Measurements from ENCODE around the gene CASS4.

Gene CASS4

DNA sequence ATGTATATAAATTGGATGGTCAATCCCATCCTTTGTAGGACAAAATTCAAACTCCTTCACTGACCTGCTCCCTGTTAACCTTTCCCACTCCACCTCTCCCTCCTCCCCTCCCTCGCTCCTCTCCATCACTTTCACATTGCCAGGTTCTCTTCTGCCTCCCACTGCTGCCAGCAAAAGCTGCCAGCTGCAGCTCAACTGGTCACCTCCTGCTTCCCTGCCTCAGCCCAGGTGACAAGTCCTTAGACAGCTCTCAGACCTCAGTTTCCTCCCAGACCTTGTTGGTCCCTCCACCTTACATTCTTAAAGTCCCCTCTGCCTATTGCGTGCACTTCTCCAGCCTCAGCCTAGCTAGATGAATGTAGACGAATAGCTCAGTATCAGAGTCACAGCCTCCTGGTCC is 33.1 kb downstream of the CASS4 start:
- DNase-seq (ENCODE audit: low spot score), result no peak

DNA sequence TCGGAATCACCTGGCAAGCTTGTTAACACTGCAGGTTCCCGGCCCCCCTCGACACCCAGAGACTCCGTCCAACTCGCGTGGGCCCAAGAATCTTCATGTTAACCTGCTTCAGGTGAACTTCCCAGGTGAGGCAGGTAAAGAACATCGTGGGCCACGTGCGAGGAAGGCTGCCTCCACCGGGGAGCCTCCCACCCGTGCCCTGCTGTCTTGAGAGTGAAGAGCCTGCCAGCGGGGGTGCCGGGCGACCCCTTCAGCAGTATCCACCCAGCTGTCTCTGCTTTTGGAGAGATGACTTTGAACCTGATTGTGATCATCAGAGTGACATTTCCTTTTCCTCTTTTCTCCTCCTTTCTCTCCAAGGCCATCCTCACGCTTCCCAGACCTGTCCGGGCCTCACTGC is 33.5 kb downstream of the CASS4 start:
- DNase-seq (ENCODE audit: low spot score), result no peak

DNA sequence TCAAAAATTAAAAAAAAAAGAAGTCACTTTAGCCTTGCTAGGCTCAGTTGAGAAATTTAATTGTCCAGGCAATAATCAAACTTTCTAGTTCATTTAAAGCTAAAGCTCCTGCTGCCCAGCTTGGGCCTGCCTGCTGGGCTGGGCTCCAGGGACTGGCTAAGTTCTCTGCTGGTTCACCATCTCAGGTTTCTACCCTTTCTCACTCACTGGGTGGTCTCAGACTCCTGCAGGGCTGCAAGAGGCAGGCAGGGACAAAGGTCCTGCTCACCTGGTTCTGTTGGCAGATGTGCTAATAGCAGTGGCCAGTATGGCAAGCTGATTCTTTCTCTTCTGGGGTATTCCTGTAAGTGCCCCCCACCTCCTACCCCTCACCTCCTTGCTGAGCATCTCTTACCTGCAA is 35.2 kb downstream of the CASS4 start:
- DNase-seq (ENCODE audit: low spot score), result no peak

DNA sequence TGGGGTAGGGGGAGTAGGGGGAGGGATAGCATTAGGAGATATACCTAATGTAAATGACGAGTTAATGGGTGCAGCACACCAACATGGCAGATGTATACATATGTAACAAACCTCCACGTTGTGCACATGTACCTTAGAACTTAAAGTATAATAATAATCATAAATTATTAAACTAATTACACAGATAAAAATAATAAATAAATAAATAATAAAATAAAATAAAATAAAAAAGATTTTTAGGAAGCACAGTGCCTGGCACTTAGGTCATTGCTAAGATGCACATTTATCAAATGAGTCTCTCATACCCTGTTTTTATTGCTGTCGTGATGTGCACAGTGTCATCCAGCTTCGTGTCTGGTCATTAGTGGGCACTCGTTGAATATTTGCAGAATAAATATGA is 37.4 kb downstream of the CASS4 start:
- DNase-seq (ENCODE audit: low spot score), result no peak

GRCh38 chr20:56451056-56451765 is 39.2 kb downstream of the CASS4 start:
- no peak for DNase-seq (ENCODE audit: low spot score)

- DNase-seq (ENCODE audit: low spot score), result no peak
Measured at GRCh38 chr20:56453352-56453751, 41.3 kb downstream of the CASS4 start.

GRCh38 chr20:56454754-56455153 is 42.7 kb downstream of the CASS4 start:
- no peak for DNase-seq (ENCODE audit: low spot score)

DNA sequence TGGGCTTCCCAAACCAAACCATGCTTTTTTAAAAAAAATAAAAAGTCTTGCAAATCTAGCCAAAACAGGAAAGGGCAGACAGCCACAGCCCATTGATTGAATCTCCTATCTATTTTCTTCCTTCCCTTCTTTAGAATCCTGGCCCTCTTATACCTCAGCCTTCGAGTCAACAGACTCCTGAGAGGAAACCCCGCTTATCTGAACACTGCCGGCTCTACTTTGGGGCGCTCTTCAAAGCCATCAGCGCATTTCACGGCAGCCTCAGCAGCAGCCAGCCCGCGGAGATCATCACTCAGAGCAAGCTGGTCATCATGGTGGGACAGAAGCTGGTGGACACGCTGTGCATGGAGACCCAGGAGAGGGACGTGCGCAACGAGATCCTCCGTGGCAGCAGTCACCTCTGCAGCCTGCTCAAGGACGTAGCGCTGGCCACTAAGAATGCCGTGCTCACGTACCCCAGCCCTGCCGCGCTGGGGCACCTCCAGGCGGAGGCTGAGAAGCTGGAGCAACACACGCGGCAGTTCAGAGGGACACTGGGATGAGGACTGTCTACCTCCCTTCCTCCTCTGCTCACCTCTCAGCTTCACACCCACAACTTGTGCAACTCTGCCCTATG is 46.3 kb downstream of the CASS4 start:
- no peak for DNase-seq (ENCODE audit: low spot score)

GRCh38 chr20:56460459-56460858 is 48.4 kb downstream of the CASS4 start:
- no peak for DNase-seq (ENCODE audit: low spot score)

DNA sequence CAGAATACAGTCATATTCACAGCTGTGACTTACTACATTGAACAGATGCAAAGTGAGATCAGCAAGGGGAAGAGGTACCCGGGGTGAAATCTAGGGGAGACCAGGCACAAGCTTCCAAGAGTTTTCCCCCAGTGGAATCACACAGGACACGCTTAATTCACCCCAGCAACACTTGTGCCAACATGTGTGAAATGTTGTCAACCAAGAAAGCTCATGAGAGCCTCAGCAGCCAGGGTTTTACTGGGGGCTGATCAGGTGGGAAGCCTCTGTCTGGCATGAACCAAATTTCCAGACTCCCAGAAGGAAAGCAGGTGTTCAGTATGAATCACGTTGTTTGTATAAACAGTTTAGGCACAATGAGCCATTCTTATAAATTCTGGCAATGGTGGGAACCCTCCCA is 49.5 kb downstream of the CASS4 start:
- no peak for DNase-seq (ENCODE audit: low spot score)

GRCh38 chr20:56463428-56463827 is 51.4 kb downstream of the CASS4 start:
- DNase-seq (ENCODE audit: low spot score), result no peak

GRCh38 chr20:56465997-56466396 is 53.9 kb downstream of the CASS4 start:
- DNase-seq (ENCODE audit: low spot score), result peak; percentile 67

DNA sequence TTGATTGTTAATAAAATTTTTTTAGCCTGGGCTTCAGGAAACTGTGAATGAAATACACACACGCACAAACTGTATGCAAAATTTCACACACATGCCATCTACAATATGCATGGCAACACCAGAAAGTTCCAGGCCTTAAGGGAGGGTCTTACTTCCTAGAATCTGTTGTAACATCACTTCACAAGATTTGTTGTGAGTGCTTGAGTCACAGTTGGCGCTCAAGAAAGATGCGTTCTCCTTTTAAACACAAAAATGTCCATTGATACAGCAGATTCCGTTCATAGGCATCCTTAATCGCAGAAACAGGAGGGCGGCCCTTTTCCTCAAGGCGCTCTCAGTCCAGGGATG is 55.9 kb downstream of the CASS4 start:
- no peak for DNase-seq (ENCODE audit: low spot score)

GRCh38 chr20:56468316-56469076 is 56.4 kb downstream of the CASS4 start, which contains the start of gene RTF2:
TSS of gene RTF2 (plus strand) at chr20:56468627. CDS start at chr20:56468698, 71 bp downstream.
- peak; percentile 88 for DNase-seq (ENCODE audit: low spot score)

- DNase-seq (ENCODE audit: low spot score), result no peak
Measured at GRCh38 chr20:56469077-56469449, 57.0 kb downstream of the CASS4 start.

DNA sequence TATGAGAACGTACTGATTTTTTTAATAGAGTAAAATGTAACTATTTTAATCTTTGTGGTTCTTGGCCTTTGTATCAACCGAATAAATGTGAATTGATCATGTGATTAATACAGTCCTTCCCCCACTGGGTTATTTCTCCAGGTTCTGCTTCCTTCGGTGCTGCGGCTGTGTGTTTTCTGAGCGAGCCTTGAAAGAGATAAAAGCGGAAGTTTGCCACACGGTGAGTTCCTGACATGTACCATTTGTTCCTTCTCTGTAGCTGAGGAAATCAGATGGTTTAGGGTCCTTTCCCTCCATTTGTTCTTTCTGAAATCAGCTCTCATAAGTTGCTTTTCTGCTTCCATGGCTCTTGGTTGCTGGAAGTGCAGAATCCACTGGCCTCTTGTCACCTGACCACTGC is 71.9 kb downstream of the CASS4 start:
- DNase-seq (ENCODE audit: low spot score), result peak; percentile 69

GRCh38 chr20:56487216-56487615 is 75.2 kb downstream of the CASS4 start:
- DNase-seq (ENCODE audit: low spot score), result peak; percentile 51

GRCh38 chr20:56488566-56488965 is 76.5 kb downstream of the CASS4 start:
- no peak for DNase-seq (ENCODE audit: low spot score)

- no peak for DNase-seq (ENCODE audit: low spot score)
Measured at GRCh38 chr20:56501116-56501515, 89.1 kb downstream of the CASS4 start.

- DNase-seq (ENCODE audit: low spot score), result no peak
Measured at GRCh38 chr20:56503916-56504315, 91.9 kb downstream of the CASS4 start.

GRCh38 chr20:56504373-56505005 is 92.4 kb downstream of the CASS4 start:
- DNase-seq (ENCODE audit: low spot score), result no peak

DNA sequence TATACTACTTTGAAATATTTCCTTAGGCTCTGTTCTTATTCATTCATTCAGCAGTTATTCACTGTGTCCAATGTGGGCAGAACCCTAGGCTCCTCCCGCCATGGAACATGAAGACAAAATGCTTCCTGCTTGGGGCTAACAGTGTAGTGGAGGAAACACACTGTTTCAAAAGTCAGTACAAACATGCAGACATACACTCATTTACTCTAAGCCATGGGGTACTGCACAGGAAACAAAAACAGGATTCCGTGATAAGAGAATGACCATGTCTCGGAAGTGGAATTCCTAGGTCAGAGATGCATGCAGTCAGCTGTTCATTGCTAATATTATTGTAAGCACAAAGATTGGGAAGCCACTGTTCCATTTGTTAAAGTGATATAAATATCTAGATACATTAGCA is 94.0 kb downstream of the CASS4 start:
- DNase-seq (ENCODE audit: low spot score), result no peak

Measured in pons (tissue), 1 donor.